Camera-type eye (tissue), 1 donor: ENCODE results near the gene RAMP1. TPM values are rescaled to one million over a fixed set of nuclear protein-coding genes. Genes with fewer than 3 reads are reported as not detected.

ENCODE experiments used
- total RNA-seq: library from RNA; depleted of rRNA; stranded (reverse); fragments of >200 nt; gene quantifications from one replicate; pipeline ENCODE4 v1.2.3, GENCODE V29; 2014

The RAMP1 gene
- 6.9 TPM for total RNA-seq

DNA sequence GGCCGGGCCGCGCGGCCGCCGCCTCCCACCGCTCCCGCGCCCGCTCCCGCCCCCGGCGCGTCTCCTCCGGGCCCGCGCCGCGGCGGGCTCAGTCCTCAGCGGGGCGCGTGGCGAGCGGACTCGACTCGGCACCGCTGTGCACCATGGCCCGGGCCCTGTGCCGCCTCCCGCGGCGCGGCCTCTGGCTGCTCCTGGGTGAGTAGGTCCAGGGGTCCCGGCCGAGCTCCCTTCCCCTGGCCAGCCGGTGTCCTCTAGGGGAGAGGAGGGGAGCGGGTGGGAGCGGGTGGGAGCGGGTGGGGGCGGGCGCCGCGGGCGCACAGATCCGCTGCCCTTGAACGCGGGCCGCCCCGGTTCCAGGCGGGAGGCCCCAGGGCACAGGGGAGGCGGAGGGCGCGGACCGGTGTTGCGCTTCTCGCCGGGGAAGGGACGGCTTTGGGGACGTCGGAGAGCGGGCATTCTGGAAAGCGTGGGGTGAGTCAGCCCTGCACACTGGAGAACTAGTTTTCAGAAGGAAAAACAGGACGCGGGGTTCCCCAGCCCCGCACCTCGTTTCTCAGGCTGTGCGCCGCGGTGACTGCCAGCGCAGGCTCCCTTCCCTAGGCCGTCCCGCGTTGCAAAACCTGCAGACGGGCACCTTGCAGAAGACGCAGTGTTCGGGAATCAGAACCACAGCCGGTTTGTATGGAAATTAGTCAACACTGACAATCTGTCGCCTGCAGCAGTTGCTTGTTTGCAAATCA is at the start of gene RAMP1:
TSS of gene RAMP1 (plus strand) at position 91 of the 740 bp plus-strand sequence. CDS start at position 144, 53 bp downstream.

Other genes with a start within 250 kb of the RAMP1 start
- 55.8 TPM for gene LRRFIP1, start 232.0 kb upstream of the RAMP1 start, total RNA-seq
- 2.6 TPM for gene RBM44, start 60.8 kb upstream of the RAMP1 start, total RNA-seq
- 62.1 TPM for gene UBE2F, start 107.4 kb downstream of the RAMP1 start, total RNA-seq
- gene SCLY, start 201.4 kb downstream of the RAMP1 start, total RNA-seq = 17.4 TPM
- gene ESPNL, start 240.7 kb downstream of the RAMP1 start, total RNA-seq = 1.2 TPM